Measurements from ENCODE around the gene SUGP1. TPM values are rescaled to one million over a fixed set of nuclear protein-coding genes. Genes with fewer than 3 reads are reported as not detected.

The SUGP1 gene
- total and polyA plus RNA-seq, 7 donors: 20.6 to 35.8 (median 26.3) TPM

- Histone ChIP-seq H3K4me1 (peaks cover 6% of the 10 kb centered on the region), H3K9me3 (no peaks in the 10 kb centered on the region), H3K27ac (no peak overlapping the region), H3K27me3 (ENCODE audit: insufficient read depth in 3 of 3, low read length in 2 of 3) (no peaks in the 10 kb centered on the region), H3K4me3 (no peak overlapping the region), H3K36me3 (ENCODE audit: insufficient read depth in 1 of 2, low read depth in 1 of 2) (peaks cover 0 to 22% of the 10 kb centered on the region in 2 donors)
- DNase-seq (no peak), ATAC-seq (no peak)
- intact Hi-C loops (cut with DNase I): no loop called here
- no peak for TF ChIP-seq CTCF (IDR thresholded peaks at IDR 0.05)
- WGBS, 3 donors: 79 to 94% (median 87%) methylated on average over 4 of the region's 4 CpGs
These were observed 41.8 kb upstream of the SUGP1 start for GRCh38 chr19:19362075-19362474.

- Histone ChIP-seq H3K4me3 (no peak overlapping the region), H3K9me3 (no peaks in the 10 kb centered on the region), H3K4me1 (no peaks in the 10 kb centered on the region), H3K27ac (no peak overlapping the region), H3K36me3 (ENCODE audit: insufficient read depth in 1 of 2, low read depth in 1 of 2) (peaks cover 3 to 31% of the 10 kb centered on the region in 2 donors), H3K27me3 (ENCODE audit: insufficient read depth in 3 of 3, low read length in 2 of 3) (no peaks in the 10 kb centered on the region)
- DNase-seq (peak; percentile 77 to 83), ATAC-seq (peak; percentile 72 to 88 (median 80))
- 6 to 9% (median 6%) methylated on average over 14 of the region's 14 CpGs for WGBS, 3 donors
- TF ChIP-seq CTCF (IDR thresholded peaks at IDR 0.05): peak; percentile 78
- intact Hi-C loops (cut with DNase I): no loop called here
These were observed 40.8 kb upstream of the SUGP1 start for GRCh38 chr19:19361075-19361594.

- no peak for TF ChIP-seq CTCF (IDR thresholded peaks at IDR 0.05)
- WGBS, 3 donors: 83 to 89% (median 86%) methylated on average over 12 to 13 of the region's 13 CpGs
- H3K4me3 ChIP-seq: no peak overlapping the region
- intact Hi-C loops (cut with DNase I): no loop called here
- DNase-seq (no peak), ATAC-seq (no peak)
- no peaks in the 10 kb centered on the region for H3K9me3 ChIP-seq
- no peak overlapping the region for H3K27ac ChIP-seq
- H3K4me1 ChIP-seq: no peaks in the 10 kb centered on the region
- H3K36me3 ChIP-seq (ENCODE audit: insufficient read depth in 1 of 2, low read depth in 1 of 2): peaks cover 7 to 72% of the 10 kb centered on the region in 2 donors
- no peaks in the 10 kb centered on the region for H3K27me3 ChIP-seq (ENCODE audit: insufficient read depth in 3 of 3, low read length in 2 of 3)
These were observed 36.7 kb upstream of the SUGP1 start for GRCh38 chr19:19356901-19357566.

GRCh38 chr19:19356500-19356899 is 36.2 kb upstream of the SUGP1 start:
- no peak overlapping the region for H3K27ac ChIP-seq
- DNase-seq: no peak
- H3K9me3 ChIP-seq: no peaks in the 10 kb centered on the region
- intact Hi-C loops (cut with DNase I): no loop called here
- H3K4me3 ChIP-seq: no peak overlapping the region
- no peak for TF ChIP-seq CTCF (IDR thresholded peaks at IDR 0.05)
- no peaks in the 10 kb centered on the region for H3K27me3 ChIP-seq (ENCODE audit: insufficient read depth in 3 of 3, low read length in 2 of 3)
- H3K36me3 ChIP-seq (ENCODE audit: insufficient read depth in 1 of 2, low read depth in 1 of 2): peaks cover 7 to 78% of the 10 kb centered on the region in 2 donors
- 88 to 92% (median 91%) methylated on average over 9 to 11 of the region's 11 CpGs for WGBS, 3 donors
- H3K4me1 ChIP-seq: no peaks in the 10 kb centered on the region
- no peak for ATAC-seq
